Measurements from ENCODE around the gene ASIC2.

Gene ASIC2

GRCh38 chr17:33179151-33179550 is 113.9 kb downstream of the ASIC2 start:
- Histone ChIP-seq H4K91ac (ENCODE audit: low read depth, low read length, poor library complexity) (no peak overlapping the region), H3K4me3 (ENCODE audit: low read length in 2 of 2) (no peak overlapping the region), H3K4me1 (ENCODE audit: control insufficient read depth in 2 of 2, insufficient read depth in 1 of 2, low read depth in 1 of 2, low read length in 2 of 2) (peaks cover 0 to 1% of the 10 kb centered on the region in 2 donors), H3K14ac (ENCODE audit: low read length) (no peak overlapping the region), H4K8ac (ENCODE audit: low read depth, low read length) (no peak overlapping the region), H2AK5ac (ENCODE audit: low read depth, low read length) (no peak overlapping the region), H3K27ac (replicated peaks; ENCODE audit: low read length) (no peak overlapping the region), H2BK12ac (ENCODE audit: low read length) (no peak overlapping the region), H2BK120ac (ENCODE audit: low read depth, low read length) (no peak overlapping the region), H3K18ac (ENCODE audit: low read length) (no peak overlapping the region), H2BK5ac (ENCODE audit: low read length) (no peak overlapping the region), H3K4ac (ENCODE audit: low read length) (no peak overlapping the region), H3K79me1 (ENCODE audit: low read depth, low read length) (no peaks in the 10 kb centered on the region), H3K27me3 (ENCODE audit: control insufficient read depth in 3 of 3, insufficient read depth in 3 of 3, low read depth in 1 of 3, low read length in 3 of 3) (peaks cover 0 to 1% (median 0%) of the 10 kb centered on the region in 3 experiments), H3K4me2 (ENCODE audit: insufficient read depth, low read length, poor library complexity, severe bottlenecking) (no peak overlapping the region), H3K9ac (ENCODE audit: low read depth, low read length, poor library complexity) (no peak overlapping the region), H3K36me3 (replicated peaks in 1 of 2; ENCODE audit: control insufficient read depth in 2 of 2, insufficient read depth in 2 of 2, low read length in 2 of 2) (no peaks in the 10 kb centered on the region), H2BK15ac (ENCODE audit: low read length) (no peak overlapping the region), H2AFZ (ENCODE audit: low read length) (no peak overlapping the region), H3K23ac (ENCODE audit: low read depth, low read length, poor library complexity) (no peak overlapping the region), H3K9me3 (replicated peaks in 1 of 2; ENCODE audit: control insufficient read depth in 2 of 2, insufficient read depth in 1 of 2, low read depth in 1 of 2, low read length in 2 of 2) (no peaks in the 10 kb centered on the region)
- WGBS, 2 donors (ENCODE audit: extremely low coverage in 2 of 2, insufficient read length in 2 of 2, insufficient replicate concordance in 1 of 2) = no CpG with 5 or more reads among the region's 4 CpGs
- DNase-seq (ENCODE audit: low spot score) = no peak

GRCh38 chr17:33178681-33179080 is 114.4 kb downstream of the ASIC2 start:
- Histone ChIP-seq H3K18ac (ENCODE audit: low read length) (no peak overlapping the region), H3K23ac (ENCODE audit: low read depth, low read length, poor library complexity) (no peak overlapping the region), H3K4ac (ENCODE audit: low read length) (no peak overlapping the region), H4K91ac (ENCODE audit: low read depth, low read length, poor library complexity) (no peak overlapping the region), H3K27ac (replicated peaks; ENCODE audit: low read length) (no peak overlapping the region), H3K4me2 (ENCODE audit: insufficient read depth, low read length, poor library complexity, severe bottlenecking) (no peak overlapping the region), H3K79me1 (ENCODE audit: low read depth, low read length) (no peaks in the 10 kb centered on the region), H2AK5ac (ENCODE audit: low read depth, low read length) (no peak overlapping the region), H3K4me3 (ENCODE audit: low read length in 2 of 2) (no peak overlapping the region), H3K9ac (ENCODE audit: low read depth, low read length, poor library complexity) (no peak overlapping the region), H3K27me3 (ENCODE audit: control insufficient read depth in 3 of 3, insufficient read depth in 3 of 3, low read depth in 1 of 3, low read length in 3 of 3) (no peaks in the 10 kb centered on the region), H2BK5ac (ENCODE audit: low read length) (no peak overlapping the region), H3K4me1 (ENCODE audit: control insufficient read depth in 2 of 2, insufficient read depth in 1 of 2, low read depth in 1 of 2, low read length in 2 of 2) (peaks cover 0 to 1% of the 10 kb centered on the region in 2 donors), H2BK15ac (ENCODE audit: low read length) (no peak overlapping the region), H3K36me3 (replicated peaks in 1 of 2; ENCODE audit: control insufficient read depth in 2 of 2, insufficient read depth in 2 of 2, low read length in 2 of 2) (no peaks in the 10 kb centered on the region), H2BK12ac (ENCODE audit: low read length) (no peak overlapping the region), H4K8ac (ENCODE audit: low read depth, low read length) (no peak overlapping the region), H2BK120ac (ENCODE audit: low read depth, low read length) (no peak overlapping the region), H3K14ac (ENCODE audit: low read length) (no peak overlapping the region), H3K9me3 (replicated peaks in 1 of 2; ENCODE audit: control insufficient read depth in 2 of 2, insufficient read depth in 1 of 2, low read depth in 1 of 2, low read length in 2 of 2) (no peaks in the 10 kb centered on the region), H2AFZ (ENCODE audit: low read length) (no peak overlapping the region)
- DNase-seq (ENCODE audit: low spot score) = no peak
- WGBS, 2 donors (ENCODE audit: extremely low coverage in 2 of 2, insufficient read length in 2 of 2, insufficient replicate concordance in 1 of 2) = no CpG with 5 or more reads among the region's 3 CpGs

- Histone ChIP-seq H2AK5ac (ENCODE audit: low read depth, low read length) (no peak overlapping the region), H3K27ac (replicated peaks; ENCODE audit: low read length) (no peak overlapping the region), H3K9ac (ENCODE audit: low read depth, low read length, poor library complexity) (no peak overlapping the region), H2BK120ac (ENCODE audit: low read depth, low read length) (no peak overlapping the region), H3K79me1 (ENCODE audit: low read depth, low read length) (no peaks in the 10 kb centered on the region), H3K14ac (ENCODE audit: low read length) (no peak overlapping the region), H4K8ac (ENCODE audit: low read depth, low read length) (no peak overlapping the region), H2BK15ac (ENCODE audit: low read length) (no peak overlapping the region), H3K4me2 (ENCODE audit: insufficient read depth, low read length, poor library complexity, severe bottlenecking) (no peak overlapping the region), H3K18ac (ENCODE audit: low read length) (no peak overlapping the region), H3K27me3 (ENCODE audit: control insufficient read depth in 3 of 3, insufficient read depth in 3 of 3, low read depth in 1 of 3, low read length in 3 of 3) (no peaks in the 10 kb centered on the region), H3K4me3 (ENCODE audit: low read length in 2 of 2) (no peak overlapping the region), H3K4ac (ENCODE audit: low read length) (no peak overlapping the region), H2BK12ac (ENCODE audit: low read length) (no peak overlapping the region), H3K4me1 (ENCODE audit: control insufficient read depth in 2 of 2, insufficient read depth in 1 of 2, low read depth in 1 of 2, low read length in 2 of 2) (peaks cover 0 to 1% of the 10 kb centered on the region in 2 donors), H2BK5ac (ENCODE audit: low read length) (no peak overlapping the region), H3K9me3 (replicated peaks in 1 of 2; ENCODE audit: control insufficient read depth in 2 of 2, insufficient read depth in 1 of 2, low read depth in 1 of 2, low read length in 2 of 2) (no peaks in the 10 kb centered on the region), H3K23ac (ENCODE audit: low read depth, low read length, poor library complexity) (no peak overlapping the region), H2AFZ (ENCODE audit: low read length) (no peak overlapping the region), H4K91ac (ENCODE audit: low read depth, low read length, poor library complexity) (no peak overlapping the region), H3K36me3 (replicated peaks in 1 of 2; ENCODE audit: control insufficient read depth in 2 of 2, insufficient read depth in 2 of 2, low read length in 2 of 2) (no peaks in the 10 kb centered on the region)
- DNase-seq (ENCODE audit: low spot score) = no peak
- no CpG with 5 or more reads among the region's 8 CpGs for WGBS, 2 donors (ENCODE audit: extremely low coverage in 2 of 2, insufficient read length in 2 of 2, insufficient replicate concordance in 1 of 2)
These were observed 117.5 kb downstream of the ASIC2 start for GRCh38 chr17:33175562-33175961.

- no peak overlapping the region for H2BK12ac ChIP-seq (ENCODE audit: low read length)
- H3K18ac ChIP-seq (ENCODE audit: low read length) = no peak overlapping the region
- H3K14ac ChIP-seq (ENCODE audit: low read length) = no peak overlapping the region
- no CpG with 5 or more reads among the region's 2 CpGs for WGBS, 2 donors (ENCODE audit: extremely low coverage in 2 of 2, insufficient read length in 2 of 2, insufficient replicate concordance in 1 of 2)
- H3K23ac ChIP-seq (ENCODE audit: low read depth, low read length, poor library complexity) = no peak overlapping the region
- H3K27me3 ChIP-seq (ENCODE audit: control insufficient read depth in 3 of 3, insufficient read depth in 3 of 3, low read depth in 1 of 3, low read length in 3 of 3) = no peaks in the 10 kb centered on the region
- H2BK5ac ChIP-seq (ENCODE audit: low read length) = no peak overlapping the region
- H4K8ac ChIP-seq (ENCODE audit: low read depth, low read length) = no peak overlapping the region
- no peaks in the 10 kb centered on the region for H3K9me3 ChIP-seq (replicated peaks in 1 of 2; ENCODE audit: control insufficient read depth in 2 of 2, insufficient read depth in 1 of 2, low read depth in 1 of 2, low read length in 2 of 2)
- H3K4ac ChIP-seq (ENCODE audit: low read length) = no peak overlapping the region
- H3K27ac ChIP-seq (replicated peaks; ENCODE audit: low read length) = no peak overlapping the region
- H2AFZ ChIP-seq (ENCODE audit: low read length) = no peak overlapping the region
- H4K91ac ChIP-seq (ENCODE audit: low read depth, low read length, poor library complexity) = no peak overlapping the region
- H2AK5ac ChIP-seq (ENCODE audit: low read depth, low read length) = no peak overlapping the region
- no peak for DNase-seq (ENCODE audit: low spot score)
- peaks cover 0 to 1% of the 10 kb centered on the region in 2 donors for H3K4me1 ChIP-seq (ENCODE audit: control insufficient read depth in 2 of 2, insufficient read depth in 1 of 2, low read depth in 1 of 2, low read length in 2 of 2)
- no peaks in the 10 kb centered on the region for H3K36me3 ChIP-seq (replicated peaks in 1 of 2; ENCODE audit: control insufficient read depth in 2 of 2, insufficient read depth in 2 of 2, low read length in 2 of 2)
- H3K9ac ChIP-seq (ENCODE audit: low read depth, low read length, poor library complexity) = no peak overlapping the region
- H3K4me2 ChIP-seq (ENCODE audit: insufficient read depth, low read length, poor library complexity, severe bottlenecking) = no peak overlapping the region
- H2BK15ac ChIP-seq (ENCODE audit: low read length) = no peak overlapping the region
- no peak overlapping the region for H2BK120ac ChIP-seq (ENCODE audit: low read depth, low read length)
- no peaks in the 10 kb centered on the region for H3K79me1 ChIP-seq (ENCODE audit: low read depth, low read length)
- no peak overlapping the region for H3K4me3 ChIP-seq (ENCODE audit: low read length in 2 of 2)
These were observed 121.2 kb downstream of the ASIC2 start for GRCh38 chr17:33171931-33172330.

Measured in neuronal stem cell (in vitro differentiated cells).